Astrocyte of the spinal cord (primary cell): ENCODE data around the gene ETHE1.
A peak's percentile ranks its signal among the peaks of the same experiment; 100 is the strongest.

Experiments
- DNase-seq: peaks from one replicate; pipeline ENCODE4 v3.0.0; 2011; ENCODE audit warnings: low read depth, low spot score
- H3K4me3 ChIP-seq: 2 replicates; pipeline ENCODE4 v1.5.1; 2011; ENCODE audit warnings: low read depth, mild to moderate bottlenecking, low read length, moderate library complexity
- in situ Hi-C: cut with HindIII; loops from 2 replicates; pipeline ENCODE4 v1.10.0; 2017; ENCODE audit warnings: low sequenced_read_pairs
- TF ChIP-seq, protein P1 (sequence below): IDR thresholded peaks from 2 replicates; pipeline ENCODE4 v1.5.1; 2012; ENCODE audit warnings: low read depth, mild to moderate bottlenecking, low read length, inconsistent platforms

ETHE1 gene

DNA sequence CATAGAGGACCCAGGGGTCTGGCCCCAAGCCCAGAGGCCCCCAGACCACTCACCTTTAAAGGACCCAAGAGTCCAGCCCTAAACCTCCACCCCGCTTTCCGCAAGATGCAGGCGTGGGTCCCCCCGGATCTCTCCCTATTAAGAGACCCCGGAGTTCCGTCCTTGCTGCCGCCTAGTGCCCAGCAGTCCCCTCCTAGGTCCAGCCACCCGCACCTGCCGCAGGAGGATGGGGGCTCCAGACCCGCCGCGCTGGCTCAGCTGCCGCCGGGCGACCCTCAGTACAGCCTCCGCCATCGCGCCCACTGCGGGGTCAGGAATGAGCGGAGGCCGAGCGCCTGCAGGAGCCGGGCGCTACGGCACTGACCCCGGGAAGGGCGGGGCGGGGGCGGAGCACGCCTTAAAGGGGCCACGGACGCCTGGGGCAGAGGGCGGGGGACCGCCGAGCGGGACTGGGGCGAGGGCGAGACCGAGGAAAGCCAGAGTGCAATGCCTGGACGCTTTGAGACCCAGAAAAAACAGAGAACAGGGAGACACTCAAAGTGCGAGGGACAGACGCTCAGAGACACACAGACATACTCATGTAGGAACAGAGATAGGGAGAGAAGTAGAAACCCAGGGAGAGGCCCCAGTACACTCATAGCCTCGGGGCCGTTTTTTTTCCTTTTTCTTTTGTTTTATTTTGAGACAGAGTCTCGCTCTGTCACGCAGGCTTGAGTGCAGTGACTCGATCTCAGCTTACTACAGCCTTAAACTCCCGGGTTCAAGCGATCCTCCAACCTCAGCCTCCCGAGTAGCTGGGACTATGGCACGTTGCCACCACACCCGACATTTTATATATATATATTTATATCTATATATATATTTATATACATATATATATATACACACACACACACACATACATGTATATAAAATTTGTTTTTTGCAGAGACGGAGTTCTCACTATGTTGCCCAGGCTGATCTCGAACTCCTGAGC lies at the start of gene ETHE1:
TSS of gene ETHE1 (minus strand) at position 318 of the 976 bp plus-strand sequence. CDS start at position 294, 24 bp downstream.
- in situ Hi-C loops = no loop called here
- TF ChIP-seq, protein P1, sequence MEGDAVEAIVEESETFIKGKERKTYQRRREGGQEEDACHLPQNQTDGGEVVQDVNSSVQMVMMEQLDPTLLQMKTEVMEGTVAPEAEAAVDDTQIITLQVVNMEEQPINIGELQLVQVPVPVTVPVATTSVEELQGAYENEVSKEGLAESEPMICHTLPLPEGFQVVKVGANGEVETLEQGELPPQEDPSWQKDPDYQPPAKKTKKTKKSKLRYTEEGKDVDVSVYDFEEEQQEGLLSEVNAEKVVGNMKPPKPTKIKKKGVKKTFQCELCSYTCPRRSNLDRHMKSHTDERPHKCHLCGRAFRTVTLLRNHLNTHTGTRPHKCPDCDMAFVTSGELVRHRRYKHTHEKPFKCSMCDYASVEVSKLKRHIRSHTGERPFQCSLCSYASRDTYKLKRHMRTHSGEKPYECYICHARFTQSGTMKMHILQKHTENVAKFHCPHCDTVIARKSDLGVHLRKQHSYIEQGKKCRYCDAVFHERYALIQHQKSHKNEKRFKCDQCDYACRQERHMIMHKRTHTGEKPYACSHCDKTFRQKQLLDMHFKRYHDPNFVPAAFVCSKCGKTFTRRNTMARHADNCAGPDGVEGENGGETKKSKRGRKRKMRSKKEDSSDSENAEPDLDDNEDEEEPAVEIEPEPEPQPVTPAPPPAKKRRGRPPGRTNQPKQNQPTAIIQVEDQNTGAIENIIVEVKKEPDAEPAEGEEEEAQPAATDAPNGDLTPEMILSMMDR = no peak
- DNase-seq = peak; percentile 49
- peak within 1 kb of the TSS; percentile 84 for H3K4me3 ChIP-seq

DNA sequence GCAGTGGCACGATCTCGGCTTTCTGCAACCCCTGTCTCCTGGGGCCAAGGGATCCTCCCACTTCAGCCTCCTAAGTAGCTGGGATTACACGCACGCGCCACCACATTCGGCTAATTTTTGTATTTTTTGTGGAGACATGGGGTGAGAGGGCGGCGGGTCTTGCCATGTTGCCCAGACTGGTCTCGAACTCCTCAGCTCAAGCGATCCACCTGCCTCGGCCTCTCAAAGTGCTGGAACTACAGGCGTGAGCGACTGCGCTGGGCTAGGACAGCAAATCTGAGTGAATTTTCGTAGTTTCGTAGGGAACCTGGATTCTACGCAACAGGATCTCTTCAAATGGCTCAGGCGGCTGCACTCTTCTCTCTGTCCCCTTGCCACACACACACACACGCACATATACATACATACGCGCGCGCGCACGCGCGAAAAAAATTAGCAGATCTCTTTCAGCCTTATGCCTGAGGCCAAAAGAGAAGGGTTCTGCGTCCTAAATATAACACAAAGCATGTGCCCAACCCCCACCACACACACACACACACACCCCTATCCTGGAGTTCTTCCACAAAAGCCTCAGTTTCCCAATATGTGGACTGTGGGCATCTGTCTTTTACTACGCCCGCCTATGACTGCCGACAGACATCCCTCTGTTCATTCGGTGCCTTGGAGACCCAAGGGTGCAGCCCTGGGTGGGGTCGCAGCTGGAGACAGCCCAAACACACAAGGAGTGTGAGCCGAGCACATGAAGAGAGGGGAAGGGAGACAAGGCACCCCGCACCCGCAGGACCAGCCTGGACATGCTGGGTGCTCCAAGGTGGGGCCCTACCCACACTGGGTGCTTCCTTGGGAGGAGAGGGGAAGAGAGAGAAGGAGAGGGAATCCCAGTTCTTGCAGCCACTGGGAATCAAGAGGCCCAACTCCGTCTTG lies 49.2 kb upstream of the ETHE1 start:
- TF ChIP-seq, protein P1 = no peak
- no peak for DNase-seq
- in situ Hi-C loops = no loop called here
- peak overlapping the region; percentile 30 for H3K4me3 ChIP-seq

DNA sequence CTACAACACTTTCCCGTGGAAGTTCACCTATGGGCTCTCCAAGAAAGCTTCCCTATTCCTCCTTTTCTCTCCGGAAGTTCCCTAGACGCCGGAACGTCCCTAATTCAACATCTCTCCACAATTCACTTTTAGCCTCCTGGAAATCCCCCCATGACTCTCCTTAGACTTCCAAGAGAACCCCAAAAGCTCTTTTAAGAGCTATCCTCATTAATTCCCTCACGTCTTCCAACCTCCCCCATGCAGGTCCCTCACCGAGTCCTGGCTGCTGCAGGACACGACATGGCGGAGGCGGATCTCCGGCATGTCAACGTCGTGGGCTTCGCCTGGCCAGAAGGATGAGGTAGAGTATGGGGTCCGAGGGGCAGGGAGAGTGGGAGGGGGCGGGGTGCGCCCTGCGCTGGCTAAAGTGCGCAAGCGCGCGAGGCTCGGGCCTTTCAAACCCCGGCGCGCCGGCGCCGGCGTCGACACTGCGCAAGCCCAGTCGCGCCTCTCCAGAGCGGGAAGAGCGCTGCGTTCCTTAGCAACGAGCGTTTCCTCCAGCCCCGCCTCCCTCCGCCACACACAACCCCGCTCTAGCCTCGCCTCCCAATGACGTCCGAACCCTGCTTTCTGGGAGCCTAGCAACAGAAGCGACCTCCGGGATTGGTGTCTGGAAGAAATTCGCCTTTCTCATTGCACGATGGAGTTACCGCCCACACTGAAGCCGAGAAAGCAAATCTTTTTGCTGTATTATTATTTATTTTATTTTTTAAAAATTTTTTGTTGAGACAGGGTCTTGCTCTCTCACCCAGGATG lies 48.4 kb upstream of the ETHE1 start, which contains the start of the genes PINLYP and XRCC1:
TSS of gene PINLYP (plus strand) at position 646 of the 795 bp plus-strand sequence. CDS start 1,391 bp downstream, outside the sequence.
TSS of gene XRCC1 (minus strand) at position 372 of the 795 bp plus-strand sequence. CDS start at position 303, 69 bp downstream.
- TF ChIP-seq, protein P1 = no peak
- peak; percentile 99 for DNase-seq
- in situ Hi-C loops = no loop called here
- peak within 1 kb of the TSS; percentile 88 for H3K4me3 ChIP-seq

DNA sequence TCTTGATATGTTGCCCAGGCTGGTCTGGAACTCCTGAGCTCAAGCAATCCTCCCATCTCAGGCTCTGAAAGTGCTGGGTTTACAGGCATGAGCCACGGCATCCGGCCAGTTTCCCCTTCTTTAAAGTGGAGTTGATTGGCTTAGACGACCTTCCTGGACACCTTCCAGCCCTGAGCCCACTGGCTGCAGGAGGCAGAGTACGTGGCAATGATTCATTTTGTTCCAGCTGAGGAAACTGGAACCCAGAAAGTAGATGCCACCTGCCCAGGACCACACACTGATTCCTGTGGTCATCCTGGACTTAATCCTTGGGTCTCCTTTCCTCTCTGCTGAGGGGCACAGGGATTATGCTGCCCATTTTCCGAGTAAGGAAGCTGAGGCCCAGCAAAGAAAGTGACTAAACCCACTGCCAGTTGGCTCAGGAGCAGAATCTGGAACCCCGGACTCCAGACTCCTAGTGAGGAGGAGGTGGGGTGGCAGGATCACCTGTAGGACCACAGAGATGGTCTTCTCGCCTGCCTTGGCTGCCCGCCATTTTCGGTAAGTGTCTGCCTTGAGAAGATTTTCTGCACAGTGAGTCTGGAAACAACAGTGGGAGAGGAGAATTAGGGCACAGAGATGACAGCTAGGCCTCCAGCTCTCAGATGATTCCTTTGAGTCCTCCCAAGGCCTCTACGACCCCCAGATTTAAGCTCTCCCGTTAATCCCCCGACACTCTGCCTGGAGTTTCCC lies 47.6 kb upstream of the ETHE1 start:
- DNase-seq = peak; percentile 52
- in situ Hi-C loops = no loop called here
- TF ChIP-seq, protein P1 = no peak
- H3K4me3 ChIP-seq = peak overlapping the region; percentile 88

DNA sequence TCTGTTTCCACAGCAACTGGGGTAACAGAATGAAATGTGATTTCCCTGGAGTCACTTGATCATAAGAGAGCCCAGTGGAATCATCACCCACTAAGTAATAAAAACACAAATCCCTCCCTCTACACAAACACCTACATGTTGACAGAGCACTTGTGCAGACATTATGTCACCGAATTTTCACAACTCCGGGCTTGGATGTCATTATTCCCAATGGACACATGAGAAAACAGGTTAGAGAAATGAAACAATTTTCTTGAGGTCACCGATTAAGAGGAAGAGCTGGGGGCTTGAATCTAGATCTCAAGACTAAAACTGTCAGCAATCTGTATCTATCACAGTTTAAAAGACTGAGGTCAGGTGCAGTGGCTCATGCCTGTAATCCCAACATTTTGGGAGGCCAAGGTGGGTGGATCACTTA lies 45.2 kb upstream of the ETHE1 start:
- TF ChIP-seq, protein P1 = no peak
- H3K4me3 ChIP-seq = no peak overlapping the region
- in situ Hi-C loops = no loop called here
- no peak for DNase-seq
